HG02840 (cell line): Measurements from ENCODE around the gene STAG2.

Experiments used
- ATAC-seq: cut with Tn5 transposase; IDR thresholded peaks from one replicate; pipeline ENCODE4 v1.9.1; 2021; ENCODE audit warnings: mild to moderate bottlenecking, moderate library complexity, moderate number of reproducible peaks; ENCODE audit not compliant: unreplicated experiment, low FRiP score

Gene STAG2

GRCh38 chrX:123973921-123974320, 12.4 kb downstream of the STAG2 start:
- ATAC-seq = no peak

DNA sequence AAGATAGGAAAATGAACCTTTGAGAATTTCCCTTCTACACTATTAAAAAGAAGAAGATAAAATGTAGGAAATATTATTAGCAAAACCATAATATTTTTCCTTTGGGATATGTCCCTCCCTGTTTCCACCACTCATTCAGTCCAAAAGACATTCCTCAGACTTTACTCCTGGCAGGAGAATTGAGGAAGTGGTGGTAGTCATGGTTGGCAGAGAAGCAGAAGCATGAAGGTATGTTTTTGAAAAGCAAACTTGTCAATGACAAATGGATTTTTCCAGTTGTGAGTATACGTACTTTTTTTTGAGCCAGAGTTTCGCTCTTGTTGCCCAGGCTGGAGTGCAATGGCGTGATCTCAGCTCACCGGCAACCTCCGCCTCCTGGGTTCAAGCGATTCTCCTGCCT, 13.7 kb downstream of the STAG2 start:
- no peak for ATAC-seq

GRCh38 chrX:123976706-123977316, 15.3 kb downstream of the STAG2 start:
- no peak for ATAC-seq

DNA sequence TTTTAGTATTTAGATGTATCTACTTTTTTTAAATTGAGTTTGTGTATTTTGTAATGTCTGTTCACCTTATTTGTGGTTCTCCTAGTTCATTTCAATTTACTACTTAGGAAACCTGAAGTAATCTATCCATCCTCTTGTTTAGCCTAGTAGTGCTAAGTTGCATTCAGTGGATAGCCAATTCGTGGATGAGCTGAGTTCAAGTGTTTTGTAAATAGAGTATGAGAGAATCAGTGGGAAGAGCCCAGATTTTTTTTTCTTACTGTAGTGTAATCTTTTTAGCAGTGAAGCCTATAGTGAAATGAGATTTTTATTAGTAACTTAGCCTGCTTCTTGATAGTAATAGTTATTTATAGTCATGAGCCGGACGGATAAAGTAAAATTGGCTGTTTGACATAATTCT, 21.7 kb downstream of the STAG2 start:
- ATAC-seq = no peak

GRCh38 chrX:123986377-123986776, 24.9 kb downstream of the STAG2 start:
- no peak for ATAC-seq

DNA sequence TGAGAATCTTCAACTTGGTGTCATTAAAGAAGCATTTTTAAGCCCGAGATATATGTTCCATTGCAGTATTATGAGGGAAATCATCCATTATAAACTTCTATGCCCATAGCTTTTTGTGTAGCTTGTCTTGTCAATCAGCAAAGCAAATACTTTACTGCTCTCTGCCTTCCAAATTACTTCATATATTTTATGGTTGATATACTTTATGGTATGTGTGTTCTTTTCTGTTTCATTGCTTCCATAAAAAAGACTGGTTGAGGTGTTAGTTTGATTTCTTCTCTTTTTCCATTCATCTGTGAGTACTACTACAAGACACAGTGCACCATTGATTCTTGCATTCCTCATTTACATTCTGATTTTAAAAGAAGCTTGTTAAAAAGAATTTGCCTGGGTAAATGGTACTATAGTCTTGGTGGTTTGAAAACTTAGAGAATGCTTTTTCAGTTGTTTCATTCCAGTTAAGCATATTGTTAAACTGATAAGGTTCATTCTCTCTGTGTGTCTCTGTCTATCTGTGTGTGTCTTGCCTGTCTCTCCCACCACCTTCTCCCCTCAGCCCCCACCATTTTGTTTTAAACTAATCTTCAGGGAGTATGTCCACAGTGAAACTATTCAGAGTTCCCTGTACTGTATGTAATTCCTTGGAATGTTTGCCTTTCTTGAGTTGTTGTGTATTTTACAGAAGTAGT, 27.1 kb downstream of the STAG2 start:
- ATAC-seq = no peak

DNA sequence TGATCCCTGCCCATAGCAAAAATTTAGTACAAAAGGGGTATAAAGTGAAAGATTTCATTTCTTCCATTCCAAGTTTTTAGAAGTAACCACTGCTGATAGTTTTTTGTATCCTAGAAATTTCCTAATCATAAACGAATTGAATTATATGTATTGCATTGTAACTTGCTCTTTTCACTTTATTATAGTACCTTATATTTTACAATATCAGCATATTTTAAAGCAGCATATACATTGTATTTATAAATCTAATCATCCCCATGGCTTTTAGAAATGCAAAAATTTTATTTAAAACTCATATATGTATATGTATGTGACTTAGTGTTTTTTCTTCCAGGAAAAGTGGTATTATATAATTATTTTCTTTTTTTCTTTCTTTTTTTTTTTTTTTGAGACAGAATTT, 27.7 kb downstream of the STAG2 start:
- no peak for ATAC-seq

- ATAC-seq = no peak
Measured at GRCh38 chrX:123990169-123990568, 28.7 kb downstream of the STAG2 start.

- ATAC-seq = no peak
Measured at GRCh38 chrX:123990602-123991001, 29.1 kb downstream of the STAG2 start.

DNA sequence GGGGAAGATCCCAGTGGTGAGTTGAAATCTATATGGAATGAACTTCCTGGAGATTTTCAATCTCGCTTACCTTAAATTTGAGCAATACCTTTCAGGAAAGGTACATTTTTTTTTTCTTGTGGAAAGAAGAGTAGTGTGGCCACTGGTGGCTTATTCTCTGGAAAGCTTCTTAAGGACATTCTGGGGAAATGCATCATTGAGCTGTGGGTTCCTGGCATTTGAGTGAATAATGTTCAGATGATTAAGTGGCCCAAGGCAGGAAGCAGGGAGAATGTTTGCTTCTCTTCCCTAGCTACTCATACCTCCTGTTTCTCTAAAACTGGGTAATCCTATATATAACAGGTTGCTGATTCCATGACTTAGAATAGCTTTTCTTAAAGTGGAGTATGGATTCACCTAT, 31.8 kb downstream of the STAG2 start:
- ATAC-seq = no peak

DNA sequence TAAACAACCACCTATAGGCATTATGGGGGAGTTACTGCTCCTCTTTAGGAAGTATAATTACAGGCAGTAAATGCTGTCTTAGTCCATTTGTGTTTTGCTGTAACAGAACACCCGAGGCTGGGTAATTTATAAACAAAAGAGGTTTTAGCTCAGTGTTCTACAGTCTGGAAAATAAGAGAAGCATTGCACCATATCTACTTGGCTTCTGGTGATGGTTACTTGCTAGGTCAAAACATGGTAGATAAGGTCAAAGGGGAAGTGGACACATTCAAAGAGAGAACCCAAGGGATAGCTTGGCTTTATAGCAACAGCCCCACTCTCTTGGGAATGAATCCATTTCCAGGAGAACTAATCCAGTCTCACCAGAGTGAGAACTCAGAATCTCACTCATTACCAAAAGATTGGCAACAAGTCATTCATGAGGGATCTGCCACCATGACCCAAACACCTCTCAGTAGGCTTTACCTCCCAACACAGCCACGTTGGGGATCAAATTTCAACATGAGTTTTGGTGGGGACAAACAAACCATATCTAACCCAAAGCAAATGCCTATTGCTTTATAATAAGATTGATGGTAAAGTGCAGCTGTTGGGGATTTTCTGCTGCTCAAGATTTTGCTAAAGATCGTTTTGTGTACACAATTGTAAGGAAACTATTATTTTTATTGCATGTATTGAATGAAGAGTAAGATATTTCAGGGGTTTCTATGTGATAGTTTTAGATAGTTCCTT, 32.6 kb downstream of the STAG2 start:
- ATAC-seq = no peak

DNA sequence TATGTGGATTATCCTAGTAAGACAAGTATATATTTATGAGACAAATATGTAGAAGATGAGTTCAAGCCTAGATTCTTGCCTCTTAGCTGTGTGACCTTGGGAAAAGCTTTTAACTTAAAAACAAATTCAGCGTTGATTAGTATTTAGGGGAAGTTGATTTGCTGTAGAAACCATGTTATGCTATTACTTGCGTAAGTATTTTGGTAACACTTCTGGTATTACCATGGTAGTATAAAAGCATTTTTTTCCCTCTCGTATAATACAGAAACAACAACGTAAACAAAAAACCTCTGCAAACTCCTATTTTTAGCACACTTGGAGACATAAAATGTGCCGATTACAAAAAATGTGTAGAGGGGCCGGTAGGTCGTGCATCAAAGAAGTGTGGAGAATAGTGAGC, 33.2 kb downstream of the STAG2 start:
- no peak for ATAC-seq

DNA sequence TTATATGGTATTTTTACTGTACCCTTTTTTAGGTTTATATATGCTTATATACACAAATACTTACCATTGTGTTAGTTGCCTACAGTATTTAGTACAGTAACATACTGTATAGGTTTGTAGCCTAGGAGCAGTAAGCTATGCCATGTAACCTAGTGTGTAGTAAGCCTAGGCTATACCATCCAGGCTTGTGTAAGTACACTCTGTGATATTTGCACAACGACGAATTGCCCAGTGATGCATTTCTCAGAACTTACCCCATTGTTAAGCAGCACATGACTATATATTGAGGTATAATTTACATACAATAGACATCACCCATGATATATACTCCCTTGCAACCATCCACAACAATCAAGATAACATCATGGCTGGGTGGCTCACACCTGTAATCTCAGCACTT, 40.1 kb downstream of the STAG2 start:
- ATAC-seq = no peak

DNA sequence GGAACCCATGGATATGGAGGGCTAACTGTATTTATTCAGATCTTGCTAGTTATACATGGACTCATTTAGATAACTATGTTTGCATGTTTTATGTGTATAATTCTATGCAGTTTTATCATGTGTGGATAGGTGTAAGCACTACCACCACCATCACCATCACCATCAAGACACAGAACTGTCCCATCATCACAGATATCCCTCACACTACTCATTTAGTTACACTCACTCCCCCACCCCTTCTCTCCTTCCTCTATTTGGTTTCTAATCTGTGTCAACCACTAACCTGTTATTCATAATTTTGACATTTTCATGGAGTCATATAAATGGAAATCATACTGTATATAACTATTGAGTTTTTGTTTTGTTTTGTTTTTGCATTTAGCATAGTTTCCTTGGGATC, 43.7 kb downstream of the STAG2 start:
- ATAC-seq = no peak

DNA sequence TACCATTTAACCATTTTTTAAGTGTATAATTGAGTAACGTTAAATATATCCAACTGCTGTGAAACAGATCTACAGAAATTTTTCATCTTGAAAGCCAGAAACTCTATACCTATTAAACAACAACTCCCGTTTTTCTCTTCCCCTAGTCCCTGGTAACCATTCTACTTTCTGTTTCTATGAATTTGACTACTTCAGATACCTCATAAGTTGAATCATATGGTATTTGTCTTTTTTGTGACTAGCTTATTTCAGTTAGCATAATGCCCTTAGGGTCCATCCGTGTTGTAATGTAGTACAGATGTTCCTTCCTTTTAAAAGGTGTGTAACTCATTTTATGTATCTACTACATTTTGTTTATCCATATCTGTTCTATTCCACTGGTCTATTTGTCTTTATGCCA, 48.7 kb downstream of the STAG2 start:
- no peak for ATAC-seq

- no peak for ATAC-seq
Measured at GRCh38 chrX:124010566-124010965, 49.1 kb downstream of the STAG2 start.

- no peak for ATAC-seq
Measured at GRCh38 chrX:124015721-124016120, 54.2 kb downstream of the STAG2 start.

GRCh38 chrX:124016825-124017224, 55.3 kb downstream of the STAG2 start:
- no peak for ATAC-seq

- ATAC-seq = no peak
Measured at GRCh38 chrX:124018023-124018422, 56.5 kb downstream of the STAG2 start.

GRCh38 chrX:124023838-124024238, 62.3 kb downstream of the STAG2 start:
- no peak for ATAC-seq

GRCh38 chrX:124026529-124026928, 65.0 kb downstream of the STAG2 start:
- ATAC-seq = no peak

DNA sequence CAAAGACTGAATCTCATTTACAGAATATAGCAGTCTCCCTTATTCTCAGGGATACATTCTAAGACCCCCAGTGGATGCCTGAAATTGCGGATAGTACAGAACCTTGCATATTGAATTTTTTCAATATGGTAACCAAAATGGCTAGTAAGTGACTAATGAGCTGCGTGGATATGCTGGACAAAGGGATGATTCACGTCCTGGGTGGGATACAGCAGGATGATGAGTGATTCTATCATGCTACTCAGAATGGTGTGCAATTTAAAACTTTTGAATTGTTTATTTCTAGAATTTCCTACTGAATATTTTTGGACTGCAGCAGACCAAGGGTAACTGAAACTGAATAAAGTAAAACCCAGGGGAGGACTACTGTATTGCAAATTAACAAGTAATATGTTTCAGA, 66.7 kb downstream of the STAG2 start:
- ATAC-seq = no peak
